HCT116 (cell line): ENCODE data around the gene NPTX1. TPM values are rescaled to one million over a fixed set of nuclear protein-coding genes. Genes with fewer than 3 reads are reported as not detected.

Source experiments
- ATAC-seq: fragments of 200-7000 bp; cut with Tn5 transposase; 2 replicates; pipeline ENCODE4 v1.9.1; 2020; ENCODE audit warnings: mild to moderate bottlenecking, moderate library complexity
- BruUV-seq: library from RNA; stranded (reverse); fragments of 400-500 nt; replicated peaks from 2 replicates; lab custom pipeline; 2021; lab: Mats Ljungman, UMichigan
- CTCF ChIA-PET: fragments of 300-600 bp; sonication (Branson Sonifier 250); formaldehyde crosslinking; loops from one replicate; lab custom pipeline; 2021; ENCODE audit warnings: antibody characterized with exemption; lab: Charles Lee
- POLR2A ChIA-PET: fragments of 300-600, 350-600 bp; sonication (Branson Sonifier 250); formaldehyde crosslinking; loops from one replicate; lab custom pipeline; 2021; ENCODE audit warnings: antibody characterized with exemption; lab: Charles Lee
- RAD21 ChIA-PET, 2 experiments: fragments of 300-600 bp; sonication (Branson Sonifier 250); formaldehyde crosslinking; loops; one replicate each; lab custom pipeline; 2023; ENCODE audit warnings: low total read pairs in 2 of 2; ENCODE audit not compliant: uncharacterized antibody in 2 of 2, unreplicated experiment in 2 of 2, low non-redundant PET in 1 of 2; lab: Charles Lee
- DNase-seq: peaks from one replicate; pipeline ENCODE4 v3.0.0-alpha.2; 2010; ENCODE audit warnings: low read depth, low spot score
- H2AFZ ChIP-seq: fragments of 200-600 bp; shearing (Covaris generic), sonication (generic); 2 replicates; pipeline ENCODE4 v1.6.1; 2017; ENCODE audit warnings: low read depth, mixed run types, mixed read lengths, antibody characterized with exemption, low read length; ENCODE audit not compliant: poor library complexity, severe bottlenecking
- H3K27ac ChIP-seq: 2 replicates; pipeline ENCODE4 v1.5.1; 2012; ENCODE audit warnings: low read depth, low read length
- H3K27me3 ChIP-seq: fragments of 200-600 bp; sonication (generic); 2 replicates; pipeline ENCODE4 v1.6.1; 2016; ENCODE audit warnings: mixed run types, low read length, mixed read lengths; ENCODE audit not compliant: insufficient read depth
- H3K36me3 ChIP-seq, 2 experiments: fragments of 200-500 bp in 1 of 2; fragments of 200-600 bp in 1 of 2; sonication (Bioruptor generic) in 1 of 2; sonication (generic) in 1 of 2; 2 replicates each; pipeline versions ENCODE4 v1.5.1 to v1.6.1; 2014 to 2016; ENCODE audit warnings: low read length in 2 of 2, inconsistent platforms in 1 of 2, mixed read lengths in 1 of 2, mixed run types in 1 of 2; ENCODE audit not compliant: insufficient read depth in 2 of 2, control insufficient read depth in 1 of 2
- H3K4me1 ChIP-seq, 2 experiments: fragments of 200-600 bp in 1 of 2; sonication (generic) in 1 of 2; 2 replicates each; pipeline versions ENCODE4 v1.5.1 to v1.6.1; 2012 to 2017; ENCODE audit warnings: low read length in 2 of 2, inconsistent platforms in 1 of 2, mild to moderate bottlenecking in 1 of 2, mixed read lengths in 1 of 2, mixed run types in 1 of 2, moderate library complexity in 1 of 2; ENCODE audit not compliant: insufficient read depth in 2 of 2, control insufficient read depth in 1 of 2
- H3K4me2 ChIP-seq: fragments of 200-600 bp; sonication (generic); 2 replicates; pipeline ENCODE4 v1.6.1; 2017; ENCODE audit warnings: mixed run types, low read length, mixed read lengths
- H3K4me3 ChIP-seq, 2 experiments: fragments of 200-600 bp in 1 of 2; sonication (generic) in 1 of 2; replicated peaks in 1 of 2; 2 replicates each; pipeline ENCODE4 v1.5.1; 2011 to 2016; ENCODE audit warnings: low read length in 2 of 2, control low read depth in 1 of 2, low read depth in 1 of 2, mild to moderate bottlenecking in 1 of 2, mixed read lengths in 1 of 2, mixed run types in 1 of 2
- H3K79me2 ChIP-seq: fragments of 200-600 bp; sonication (generic); 2 replicates; pipeline ENCODE4 v1.6.1; 2017; ENCODE audit warnings: mild to moderate bottlenecking, mixed run types, low read length, moderate library complexity, mixed read lengths; ENCODE audit not compliant: insufficient read depth
- H3K9ac ChIP-seq: fragments of 200-600 bp; sonication (generic); 2 replicates; pipeline ENCODE4 v1.6.1; 2016; ENCODE audit warnings: low read length, mixed read lengths
- H3K9me2 ChIP-seq: fragments of 200-600 bp; sonication (generic), shearing (Covaris generic); 2 replicates; pipeline ENCODE4 v1.6.1; 2017; ENCODE audit warnings: mixed run types, mild to moderate bottlenecking, moderate library complexity; ENCODE audit not compliant: insufficient read depth
- H3K9me3 ChIP-seq, 2 experiments: fragments of 200-500 bp in 1 of 2; fragments of 200-600 bp in 1 of 2; sonication (Bioruptor generic) in 1 of 2; sonication (generic) in 1 of 2; 2 replicates each; pipeline ENCODE4 v1.6.1; 2014 to 2017; ENCODE audit warnings: low read length in 2 of 2, mixed read lengths in 2 of 2, inconsistent platforms in 1 of 2, low read depth in 1 of 2, mild to moderate bottlenecking in 1 of 2, mixed run types in 1 of 2, moderate library complexity in 1 of 2; ENCODE audit not compliant: control insufficient read depth in 1 of 2, insufficient read depth in 1 of 2
- H4K20me1 ChIP-seq: fragments of 200-600 bp; sonication (generic), shearing (Covaris generic); 2 replicates; pipeline ENCODE4 v1.6.1; 2017; ENCODE audit warnings: mixed run types, mild to moderate bottlenecking, moderate library complexity; ENCODE audit not compliant: insufficient read depth
- CTCF ChIP-seq, 3 experiments: fragments of 200-600 bp in 1 of 3; sonication (generic) in 1 of 3; IDR thresholded peaks in 2 of 3; conservative IDR thresholded peaks in 1 of 3; 2 replicates each; pipeline ENCODE4 v1.5.1; 2012 to 2017; ENCODE audit warnings: low read depth in 2 of 3, low read length in 2 of 3, antibody characterized with exemption in 1 of 3, borderline replicate concordance in 1 of 3, control low read depth in 1 of 3, mild to moderate bottlenecking in 1 of 3, mixed read lengths in 1 of 3, mixed run types in 1 of 3, moderate library complexity in 1 of 3; ENCODE audit not compliant: insufficient read depth in 1 of 3
- EZH2 ChIP-seq: fragments of 200-600 bp; sonication (generic); IDR thresholded peaks from 2 replicates; pipeline ENCODE4 v1.6.1; 2017; ENCODE audit warnings: antibody characterized with exemption, mixed run types
- EZH2phosphoT487 ChIP-seq: fragments of 200-600 bp; IDR thresholded peaks from 2 replicates; pipeline ENCODE4 v1.6.1; 2018; ENCODE audit warnings: antibody characterized with exemption, borderline replicate concordance
- RAD21 ChIP-seq: IDR thresholded peaks from 2 replicates; pipeline ENCODE4 v1.6.1; 2012; ENCODE audit warnings: low read depth, mild to moderate bottlenecking
- SIN3A ChIP-seq: IDR thresholded peaks from 2 replicates; pipeline ENCODE4 v1.6.1; 2012; ENCODE audit warnings: low read depth
- SP1 ChIP-seq: IDR thresholded peaks from 2 replicates; pipeline ENCODE4 v1.6.1; 2012; ENCODE audit warnings: low read depth
- YY1 ChIP-seq: IDR thresholded peaks from 2 replicates; pipeline ENCODE4 v1.6.1; 2011; ENCODE audit warnings: low read length, low read depth, moderate library complexity, mild to moderate bottlenecking; ENCODE audit not compliant: insufficient replicate concordance; ENCODE audit errors: extremely low read depth
- intact Hi-C: fragments of 100-400 bp; cut with micrococcal nuclease; formaldehyde crosslinking; loops from 2 replicates; pipeline ENCODE4 v1.10.0; 2022
- total RNA-seq: library from RNA; stranded (reverse); gene quantifications from one replicate; pipeline ENCODE4 v1.2.1, GENCODE V29; 2021; ENCODE audit not compliant: unreplicated experiment

The NPTX1 gene
- total RNA-seq, 1 experiment from 2014 or later = 0.15 TPM

- Histone ChIP-seq H3K36me3 (no peaks in the 10 kb centered on the region), H3K27me3 (0 out of 2 replicates have a peak, but pooled peaks cover 9% of the 10 kb centered on the region), H3K4me2 (no peak overlapping the region), H3K9me3 (no peaks in the 10 kb centered on the region), H3K79me2 (no peaks in the 10 kb centered on the region), H3K9me2 (no peaks in the 10 kb centered on the region), H2AFZ (no peak overlapping the region), H3K9ac (no peak overlapping the region), H4K20me1 (no peaks in the 10 kb centered on the region), H3K27ac (no peak overlapping the region), H3K4me1 (peaks cover 0 to 5% of the 10 kb centered on the region in 2 experiments; a peak in 2 of 4 replicates), H3K4me3 (no peak overlapping the region)
- TF ChIP-seq RAD21 = no peak
- TF ChIP-seq EZH2 = no peak
- no peak for TF ChIP-seq SIN3A
- no peak for TF ChIP-seq EZH2phosphoT487
- no peak for TF ChIP-seq YY1
- no peak for TF ChIP-seq SP1
- TF ChIP-seq CTCF (IDR thresholded peaks at IDR 0.05 in 2 of 3, conservative IDR thresholded peaks at IDR 0.05 in 1 of 3; ENCODE audit: borderline replicate concordance in 1 of 3, insufficient read depth in 1 of 3, low read depth in 2 of 3, low read length in 2 of 3) = no peak
- DNase-seq (no peak), ATAC-seq (peak; percentile 33; the same call in 1 of the 2 replicates)
- no TSS peak for BruUV-seq
- ChIA-PET POLR2A (no interaction called here), CTCF (no interaction called here), RAD21 (no interaction called here)
- intact Hi-C loops = no loop called here
Observed at GRCh38 chr17:80468781-80469493, 7.5 kb downstream of the NPTX1 start.
